HG02571 (cell line): ENCODE results near the gene ZDHHC1.

Experiments used
- ATAC-seq: cut with Tn5 transposase; IDR thresholded peaks from one replicate; pipeline ENCODE4 v1.9.1; 2021; ENCODE audit warnings: mild to moderate bottlenecking, moderate library complexity; ENCODE audit not compliant: unreplicated experiment

Gene ZDHHC1

GRCh38 chr16:67396159-67397035 is 19.9 kb downstream of the ZDHHC1 start:
- ATAC-seq = no peak

GRCh38 chr16:67395458-67396158 is 20.7 kb downstream of the ZDHHC1 start:
- no peak for ATAC-seq

GRCh38 chr16:67395105-67395457 is 21.2 kb downstream of the ZDHHC1 start:
- ATAC-seq = no peak

GRCh38 chr16:67394155-67395104 is 21.8 kb downstream of the ZDHHC1 start:
- ATAC-seq = no peak

GRCh38 chr16:67393788-67394154 is 22.5 kb downstream of the ZDHHC1 start:
- ATAC-seq = no peak

GRCh38 chr16:67393111-67393787 is 23.0 kb downstream of the ZDHHC1 start, which contains the start of gene TPPP3:
Gene TPPP3, minus strand, starts transcription at chr16:67393498. Its CDS starts 2,387 bp downstream, at chr16:67391111.
- no peak for ATAC-seq

- ATAC-seq = no peak
Observed at GRCh38 chr16:67392301-67393059, 23.8 kb downstream of the ZDHHC1 start.

- ATAC-seq = no peak
Observed at GRCh38 chr16:67391424-67392300, 24.6 kb downstream of the ZDHHC1 start.

GRCh38 chr16:67390816-67391423 is 25.4 kb downstream of the ZDHHC1 start:
- ATAC-seq = no peak

GRCh38 chr16:67389911-67390815 is 26.1 kb downstream of the ZDHHC1 start:
- ATAC-seq = no peak

- ATAC-seq = no peak
Observed at GRCh38 chr16:67388591-67388990, 27.7 kb downstream of the ZDHHC1 start.

GRCh38 chr16:67388191-67388590 is 28.1 kb downstream of the ZDHHC1 start:
- no peak for ATAC-seq

- ATAC-seq = no peak
Observed at GRCh38 chr16:67387479-67388079, 28.7 kb downstream of the ZDHHC1 start.

GRCh38 chr16:67386861-67387455 is 29.3 kb downstream of the ZDHHC1 start:
- ATAC-seq = no peak

- no peak for ATAC-seq
Observed at GRCh38 chr16:67384778-67385510, 31.3 kb downstream of the ZDHHC1 start.

GRCh38 chr16:67383284-67383683 is 33.0 kb downstream of the ZDHHC1 start:
- no peak for ATAC-seq
